ENCODE data around the gene EIF4A3.
"Not testable (repeated sequence)": the region's sequence is repeated elsewhere in the genome, so short reads cannot be mapped to it uniquely, and the experiment has no call there.

Gene EIF4A3

DNA sequence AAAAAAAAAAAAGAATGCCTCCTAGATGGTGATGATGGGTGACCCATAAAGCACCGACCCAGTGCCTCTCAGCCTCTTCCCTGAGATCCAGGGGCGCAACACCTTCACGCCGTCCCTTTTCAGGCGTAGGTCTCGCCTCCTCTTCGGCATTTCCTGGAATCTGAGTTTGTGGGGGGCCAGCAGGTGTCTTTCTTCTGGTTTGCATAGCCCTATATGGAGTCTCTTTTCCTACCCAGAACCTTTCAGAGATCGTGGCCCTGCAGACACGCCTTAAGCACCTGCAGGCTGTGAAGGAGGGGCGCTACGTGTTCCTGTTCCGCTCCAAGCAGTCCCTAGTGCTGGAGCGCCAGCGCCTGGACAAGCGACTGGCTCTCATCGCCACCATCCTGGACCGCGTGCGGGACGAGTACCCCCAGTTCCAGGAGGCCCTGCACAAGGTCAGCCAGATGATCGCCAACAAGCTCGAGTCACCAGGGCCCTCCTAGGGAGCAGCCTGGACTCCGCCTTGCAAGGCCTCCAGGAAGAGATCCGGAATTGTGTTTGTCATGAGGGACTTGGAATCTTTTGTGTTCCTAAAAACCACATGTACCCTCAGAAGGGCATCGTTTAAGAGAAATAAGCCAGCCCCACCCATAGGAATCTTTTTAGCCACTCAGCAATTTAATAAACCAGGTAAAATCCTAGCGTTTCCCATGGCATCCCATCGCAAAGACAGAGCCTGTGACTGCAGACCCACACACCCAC lies 47.5 kb downstream of the EIF4A3 start:
- DNase-seq (ENCODE audit: low read depth): no peak

DNA sequence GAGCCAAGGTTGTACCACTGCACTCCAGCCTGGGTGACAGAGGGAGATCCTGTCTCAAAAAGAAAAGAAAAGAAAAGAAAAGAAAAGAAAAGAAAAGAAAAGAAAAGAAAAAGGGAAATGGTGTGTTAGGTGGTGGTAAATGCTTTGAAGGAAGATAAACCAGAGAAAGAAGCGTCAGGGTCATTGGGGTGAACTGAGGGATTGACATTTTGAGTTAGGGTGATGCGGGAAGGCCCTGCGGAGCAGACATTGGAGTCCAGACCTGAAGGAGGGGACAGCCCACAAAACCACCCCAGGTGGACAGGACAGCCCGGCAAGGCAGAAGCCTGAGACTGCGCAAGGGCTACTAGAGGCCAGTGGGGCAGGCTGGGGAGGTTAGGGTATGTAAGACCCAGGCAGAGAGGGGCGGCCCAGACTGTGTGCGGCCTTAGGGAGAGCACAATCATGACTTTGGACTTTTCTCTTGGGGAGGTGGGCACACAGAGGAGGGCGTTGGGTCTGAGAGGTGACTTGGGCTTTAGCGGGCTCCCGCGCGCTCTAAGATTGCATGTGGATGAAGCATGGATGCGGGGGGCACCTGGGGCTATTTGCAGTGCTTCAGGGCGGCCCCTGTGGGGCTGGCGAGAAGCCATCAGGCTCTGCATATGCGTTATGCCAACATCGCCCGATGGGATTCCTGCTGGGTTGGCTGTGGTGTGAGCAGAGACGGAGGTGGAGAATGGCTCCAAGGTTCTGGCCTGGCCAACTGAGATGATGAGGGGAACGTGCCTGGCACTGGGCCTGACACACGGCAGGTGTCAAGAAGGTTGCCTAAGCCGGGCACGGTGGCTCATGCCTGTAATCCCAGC lies 48.9 kb downstream of the EIF4A3 start:
- DNase-seq (ENCODE audit: low read depth): no peak

DNA sequence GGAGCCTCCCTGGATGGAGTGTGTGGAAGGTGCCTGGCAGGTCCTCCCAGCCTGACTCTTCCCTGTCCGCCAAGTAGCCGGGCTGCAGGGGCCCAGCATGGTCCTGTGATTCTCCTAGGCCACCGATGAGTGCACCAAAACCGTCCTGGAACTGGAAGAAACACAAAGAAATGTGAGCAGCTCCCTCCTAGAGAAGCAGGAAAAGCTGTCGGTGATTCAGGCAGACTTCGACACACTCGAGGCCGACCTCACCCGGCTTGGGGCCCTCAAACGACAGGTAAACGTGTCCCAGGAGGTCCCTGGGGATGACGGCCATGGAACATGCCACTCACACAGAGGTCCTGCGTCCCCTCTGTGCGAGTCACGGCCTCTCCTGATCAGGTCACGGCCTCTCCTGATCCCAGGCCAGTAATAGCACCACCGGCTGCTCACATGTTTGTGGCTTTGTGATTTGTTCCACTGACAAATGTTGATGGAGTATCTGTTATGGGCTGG lies 49.8 kb downstream of the EIF4A3 start:
- no peak for DNase-seq (ENCODE audit: low read depth)

DNA sequence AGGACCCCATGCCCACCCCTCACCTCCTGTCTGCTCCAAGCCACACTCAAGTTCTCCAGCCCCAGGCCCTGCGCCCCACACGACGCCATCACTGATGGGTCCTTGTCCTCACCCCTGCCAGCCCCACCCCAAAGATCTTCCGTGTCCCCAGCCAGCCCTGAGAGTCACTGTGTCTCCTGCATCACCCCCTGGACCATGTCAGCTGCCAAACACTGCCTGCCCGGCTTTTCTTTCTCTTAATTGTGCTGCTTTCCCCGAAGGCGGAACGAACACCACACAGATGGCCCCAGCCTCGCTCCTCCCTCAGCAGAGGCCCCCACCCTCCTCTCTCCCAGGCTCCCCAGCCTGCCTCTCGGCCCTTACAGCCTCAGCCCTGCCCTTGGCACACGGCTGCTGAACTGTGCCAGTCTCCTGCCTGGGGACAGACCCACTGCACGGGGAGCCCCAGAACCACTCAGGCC lies 50.3 kb downstream of the EIF4A3 start:
- no peak for DNase-seq (ENCODE audit: low read depth)

DNA sequence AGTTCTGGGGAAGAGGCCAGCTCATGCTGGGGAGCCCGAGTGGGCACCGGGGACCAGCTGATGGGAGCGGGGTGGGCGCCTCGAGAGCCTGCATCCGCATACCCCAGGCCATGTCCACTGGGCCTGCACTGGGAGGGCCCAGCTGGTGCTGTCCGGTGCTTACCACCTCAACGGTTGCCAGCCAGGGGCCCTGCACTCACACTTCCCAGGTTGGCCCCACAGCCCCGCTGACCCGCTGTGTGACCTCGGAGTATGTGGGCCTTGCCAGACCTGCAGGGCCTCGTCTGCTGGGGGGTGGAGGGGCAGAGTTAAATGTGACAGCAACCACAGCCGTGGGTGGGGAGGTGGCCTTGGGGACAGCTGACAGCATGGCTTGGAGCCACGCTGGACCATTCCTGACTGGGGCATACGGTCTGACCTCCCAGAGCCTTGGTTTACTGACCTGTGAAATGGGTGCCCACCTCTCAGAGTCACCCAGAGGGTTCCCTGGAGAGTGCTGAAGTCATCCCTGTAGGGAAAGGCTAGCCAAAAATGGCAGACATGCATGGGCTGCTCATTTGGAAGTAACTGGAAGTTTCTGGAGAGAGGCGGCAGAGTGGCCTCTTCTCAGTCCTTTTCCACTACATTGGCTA lies 51.0 kb downstream of the EIF4A3 start:
- DNase-seq (ENCODE audit: low read depth): no peak

DNA sequence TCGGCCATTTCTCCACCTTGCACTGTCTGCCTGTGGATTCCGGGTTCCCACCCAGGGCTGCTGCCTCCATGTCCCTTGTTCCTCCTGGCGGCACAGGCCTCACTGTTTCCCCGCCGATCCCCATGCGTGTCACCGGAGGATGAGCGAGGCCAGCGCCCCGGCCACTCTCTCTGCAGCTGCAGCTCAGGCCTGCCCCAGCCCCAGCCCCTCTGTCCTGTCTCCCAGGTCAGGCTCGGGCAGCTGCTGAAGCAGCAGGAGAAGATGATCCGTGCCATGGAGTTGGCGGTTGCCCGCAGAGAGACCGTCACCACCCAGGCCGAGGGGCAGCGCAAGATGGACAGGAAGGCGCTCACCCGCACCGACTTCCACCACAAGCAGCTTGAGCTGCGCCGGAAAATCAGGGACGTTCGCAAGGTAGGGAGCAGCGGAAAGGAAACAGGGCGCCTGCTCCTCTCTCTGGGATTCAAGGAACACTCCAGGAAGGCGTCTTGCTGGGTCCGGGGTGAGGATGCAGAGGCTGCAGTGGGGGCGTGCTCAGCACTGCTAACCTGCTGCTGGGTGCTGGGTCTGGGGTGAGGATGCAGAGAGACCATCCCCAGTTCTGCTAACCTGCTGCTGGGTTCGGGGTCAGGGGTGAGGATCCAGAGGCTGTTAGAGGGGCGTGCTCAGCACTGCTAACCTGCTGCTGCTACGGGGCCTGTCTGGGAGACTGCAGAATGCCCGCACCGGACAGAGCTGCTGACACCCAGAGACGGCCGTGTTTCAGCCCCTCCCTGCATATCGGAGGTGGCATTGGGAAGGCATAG lies 51.7 kb downstream of the EIF4A3 start:
- no peak for DNase-seq (ENCODE audit: low read depth)

DNA sequence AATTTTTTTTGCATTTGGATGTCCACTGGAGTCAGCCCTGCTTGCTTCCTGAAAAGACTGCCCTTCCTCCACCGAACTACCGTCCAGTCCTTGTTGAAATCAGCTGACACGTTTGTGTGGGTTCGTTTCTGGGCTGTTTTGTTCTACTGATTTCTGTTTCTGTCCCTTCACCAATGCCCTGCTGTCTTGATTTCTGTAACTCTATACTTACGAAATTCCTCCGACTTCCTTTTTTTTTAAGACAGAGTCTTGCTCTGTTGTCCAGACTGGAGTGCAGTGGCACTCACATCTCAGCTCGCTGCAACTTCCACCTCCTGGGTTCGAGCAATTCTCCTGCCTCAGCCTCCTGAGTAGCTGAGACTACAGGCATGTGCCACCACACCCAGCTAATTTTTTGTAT lies 54.0 kb downstream of the EIF4A3 start:
- no peak for DNase-seq (ENCODE audit: low read depth)

DNA sequence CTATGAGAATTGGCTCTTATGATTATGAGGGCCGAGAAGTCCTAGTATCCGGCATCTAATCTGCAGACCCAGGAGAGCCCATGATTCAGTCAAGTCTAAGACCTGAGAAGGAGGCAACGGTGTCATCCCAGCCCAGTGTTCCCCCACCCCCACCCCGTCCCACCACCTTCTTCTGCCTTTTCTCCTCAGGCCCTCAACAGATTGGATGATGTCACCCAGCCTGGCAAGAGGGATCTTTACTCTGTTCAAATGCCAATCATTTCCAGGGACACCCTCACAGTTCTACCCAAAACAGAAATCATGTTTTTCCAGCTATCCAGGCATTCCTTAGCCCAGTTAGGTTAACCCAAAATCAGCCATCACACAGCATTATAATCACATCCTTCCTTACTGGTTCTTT lies 55.6 kb downstream of the EIF4A3 start:
- no peak for DNase-seq (ENCODE audit: low read depth)

DNA sequence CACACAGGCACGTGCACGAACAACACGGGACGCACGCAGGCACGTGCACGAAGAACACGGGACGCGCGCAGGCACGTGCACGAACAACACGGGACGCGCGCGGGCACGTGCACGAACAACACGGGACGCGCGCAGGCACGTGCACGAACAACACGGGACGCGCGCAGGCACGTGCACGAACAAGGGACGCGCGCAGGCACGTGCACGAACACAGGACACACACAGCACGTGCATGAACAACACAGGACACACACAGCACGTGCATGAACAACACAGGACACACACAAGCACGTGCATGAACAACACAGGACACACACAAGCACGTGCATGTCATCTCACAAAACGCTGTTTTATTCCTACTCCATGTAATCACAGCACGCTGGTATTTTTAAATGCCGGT lies 56.8 kb downstream of the EIF4A3 start:
- DNase-seq (ENCODE audit: low read depth): not testable (repeated sequence)

DNA sequence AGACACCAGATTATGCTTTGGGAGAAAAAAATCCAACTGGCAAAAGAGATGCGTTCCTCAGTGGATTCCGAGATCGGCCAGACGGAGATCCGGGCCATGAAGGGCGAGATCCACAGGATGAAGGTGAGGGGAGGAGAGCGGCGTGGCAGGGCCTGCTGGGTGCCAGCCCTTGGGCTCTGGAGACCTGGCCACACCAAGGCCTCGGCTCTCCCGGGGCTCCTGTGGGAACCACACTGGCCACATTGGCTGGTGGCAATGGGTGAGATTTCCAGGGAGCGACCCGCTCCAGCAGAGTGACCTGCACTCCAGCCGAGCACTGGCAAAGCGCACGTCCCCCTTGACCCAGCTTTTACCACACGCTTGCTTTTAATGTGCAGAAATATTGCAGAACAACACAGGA lies 57.2 kb downstream of the EIF4A3 start:
- no peak for DNase-seq (ENCODE audit: low read depth)

DNA sequence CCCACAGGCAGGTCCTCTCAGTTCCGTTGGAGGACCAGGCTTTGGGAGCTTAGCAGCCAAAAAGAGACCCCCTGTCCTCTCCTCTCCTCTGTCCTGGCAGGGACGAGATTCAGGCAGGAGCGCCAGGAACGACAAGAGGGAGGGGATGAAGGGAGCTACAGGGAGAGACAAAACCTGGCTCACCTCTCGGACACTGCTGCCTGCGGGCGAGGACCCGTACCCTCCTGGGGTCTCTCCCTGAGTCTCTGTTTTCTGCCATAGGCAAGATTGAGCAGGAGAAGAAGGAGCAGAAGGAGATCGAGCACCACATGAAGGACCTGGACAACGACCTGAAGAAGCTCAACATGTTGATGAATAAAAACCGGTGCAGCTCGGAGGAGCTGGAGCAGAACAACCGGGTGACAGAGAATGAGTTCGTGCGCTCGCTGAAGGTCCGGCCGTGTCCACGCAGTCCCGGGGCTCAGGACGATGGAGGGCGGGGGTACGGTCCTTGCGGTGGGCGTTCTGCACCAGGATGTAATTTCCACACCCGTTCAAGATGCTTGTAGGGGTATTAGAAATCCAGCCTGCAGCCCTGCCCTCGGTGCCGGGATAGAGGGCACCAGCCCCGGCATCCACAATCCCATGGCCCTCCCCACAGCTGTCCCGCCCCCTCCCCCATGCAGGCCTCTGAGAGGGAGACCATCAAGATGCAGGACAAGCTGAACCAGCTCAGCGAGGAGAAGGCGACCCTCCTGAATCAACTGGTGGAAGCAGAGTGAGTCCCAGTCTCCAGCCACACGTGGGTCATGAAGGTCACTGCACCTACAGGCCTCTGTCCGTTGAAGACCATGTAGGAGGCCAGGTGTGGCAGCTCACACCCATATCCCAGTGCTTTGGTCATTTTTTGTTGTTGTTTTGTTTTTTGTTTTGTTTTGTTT lies 59.3 kb downstream of the EIF4A3 start:
- DNase-seq (ENCODE audit: low read depth): no peak

DNA sequence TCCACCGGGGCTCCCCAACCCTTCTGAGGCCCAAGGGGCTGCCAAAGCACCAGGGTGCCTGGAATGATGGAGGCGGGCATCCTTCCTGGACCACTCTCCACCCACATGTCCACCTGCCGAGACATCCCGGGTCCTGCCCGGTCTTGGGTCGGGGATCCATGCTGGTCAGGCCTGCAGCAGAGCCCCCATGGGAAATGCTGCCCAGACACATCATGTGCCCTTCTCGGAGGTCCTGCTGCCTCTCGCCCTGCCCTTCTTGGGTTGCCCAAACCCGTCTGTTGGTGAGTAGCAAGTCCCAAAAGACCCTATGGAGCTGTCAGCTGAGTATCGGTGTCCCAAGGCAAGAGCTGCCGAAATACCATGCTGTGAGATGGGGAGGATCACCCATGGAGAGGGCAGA lies 60.3 kb downstream of the EIF4A3 start:
- DNase-seq (ENCODE audit: low read depth): no peak

DNA sequence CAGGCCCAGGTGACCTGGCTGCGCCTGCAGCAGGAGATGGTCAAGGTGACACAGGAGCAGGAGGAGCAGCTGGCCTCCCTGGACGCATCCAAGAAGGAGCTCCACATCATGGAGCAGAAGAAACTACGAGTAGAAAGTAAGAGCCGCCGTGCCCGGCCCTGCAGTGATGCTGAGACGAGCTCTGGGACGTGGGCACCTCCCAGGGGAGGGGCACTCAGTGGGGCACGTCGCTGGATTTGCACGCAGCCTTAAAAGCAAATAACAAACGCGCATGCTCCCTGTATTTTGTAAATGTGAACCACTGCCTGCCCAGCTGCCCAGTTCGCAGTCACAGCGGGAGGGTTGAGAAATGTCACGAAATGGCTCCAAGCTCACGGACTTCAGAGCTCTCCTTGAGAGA lies 60.8 kb downstream of the EIF4A3 start:
- no peak for DNase-seq (ENCODE audit: low read depth)

DNA sequence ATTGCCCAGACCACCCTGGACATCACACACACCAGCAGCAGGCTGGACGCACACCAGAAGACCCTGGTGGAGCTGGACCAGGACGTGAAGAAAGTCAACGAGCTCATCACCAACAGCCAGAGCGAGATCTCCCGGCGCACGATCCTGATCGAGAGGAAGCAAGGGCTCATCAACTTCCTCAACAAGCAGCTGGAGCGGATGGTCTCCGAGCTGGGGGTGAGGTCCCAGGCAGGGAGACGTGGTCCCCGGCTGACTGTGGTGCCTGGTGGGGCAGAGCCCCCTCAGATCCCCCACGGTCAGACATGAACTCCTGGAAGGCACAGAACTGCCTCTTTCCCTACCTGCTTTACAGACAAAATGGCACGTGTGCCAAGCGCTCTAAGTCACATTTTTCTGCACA lies 62.2 kb downstream of the EIF4A3 start:
- DNase-seq (ENCODE audit: low read depth): no peak
